OCI-LY3 (cell line): Measurements from ENCODE around the gene SLC22A5.
"Not testable (repeated sequence)": the region's sequence is repeated elsewhere in the genome, so short reads cannot be mapped to it uniquely, and the experiment has no call there.

Experiments used
- H2AFZ ChIP-seq: fragments of 200-600, 300-600 bp; shearing (Covaris generic); 2 replicates; pipeline ENCODE4 v1.6.0; 2014; ENCODE audit warnings: antibody characterized with exemption, low read depth, low read length
- H3K27ac ChIP-seq: fragments of 200-600, 300-600 bp; sonication (generic); 2 replicates; pipeline ENCODE4 v1.5.1; 2014; ENCODE audit warnings: mild to moderate bottlenecking, low read length, moderate library complexity, mixed read lengths
- H3K27me3 ChIP-seq: fragments of 200-600, 300-600 bp; sonication (generic); 2 replicates; pipeline ENCODE4 v1.6.1; 2014; ENCODE audit warnings: low read depth, low read length, mixed read lengths
- H3K36me3 ChIP-seq: fragments of 200-600, 300-600 bp; sonication (generic); replicated peaks from 2 replicates; pipeline ENCODE3; 2014; ENCODE audit warnings: low read depth, low read length, mixed read lengths
- H3K4me1 ChIP-seq: fragments of 300-600, 200-600 bp; sonication (generic); 2 replicates; pipeline ENCODE4 v1.6.1; 2014; ENCODE audit warnings: low read length, mixed read lengths
- H3K4me2 ChIP-seq: fragments of 200-600, 300-600 bp; sonication (generic); 2 replicates; pipeline ENCODE4 v1.6.1; 2014; ENCODE audit warnings: low read length, mixed read lengths
- H3K4me3 ChIP-seq: fragments of 300-600, 200-600 bp; sonication (generic); 2 replicates; pipeline ENCODE4 v1.5.1; 2014; ENCODE audit warnings: antibody characterized with exemption, mild to moderate bottlenecking, low read length, moderate library complexity
- H3K79me2 ChIP-seq: fragments of 300-600, 200-600 bp; shearing (Covaris generic); 2 replicates; pipeline ENCODE4 v1.6.1; 2014; ENCODE audit warnings: mild to moderate bottlenecking, low read length, mixed read lengths
- H3K9ac ChIP-seq: fragments of 300-600, 200-600 bp; shearing (Covaris generic); 2 replicates; pipeline ENCODE4 v1.6.0; 2014; ENCODE audit warnings: mild to moderate bottlenecking, low read length, moderate library complexity
- H3K9me3 ChIP-seq: fragments of 200-600, 300-600 bp; shearing (Covaris generic); 2 replicates; pipeline ENCODE4 v1.6.1; 2014; ENCODE audit warnings: low read length, mixed read lengths; ENCODE audit not compliant: insufficient read depth
- H4K20me1 ChIP-seq: fragments of 200-600, 300-600 bp; sonication (generic); 2 replicates; pipeline ENCODE4 v1.6.1; 2016; ENCODE audit warnings: low read length, mixed read lengths; ENCODE audit not compliant: insufficient read depth
- EZH2phosphoT487 ChIP-seq: fragments of 200-600 bp; shearing (Covaris generic); IDR thresholded peaks from 2 replicates; pipeline ENCODE4 v1.6.1; 2018; ENCODE audit warnings: antibody characterized with exemption, mixed run types, low read depth
- TF ChIP-seq, protein P1 (sequence below): fragments of 200-600, 300-600 bp; sonication (generic); IDR thresholded peaks from 2 replicates; pipeline ENCODE4 v1.5.1; 2014; ENCODE audit warnings: antibody characterized with exemption, low read length, low read depth

Gene SLC22A5

GRCh38 chr5:132437604-132438266, 68.2 kb downstream of the SLC22A5 start:
- TF ChIP-seq EZH2phosphoT487, result no peak
- TF ChIP-seq, protein P1, sequence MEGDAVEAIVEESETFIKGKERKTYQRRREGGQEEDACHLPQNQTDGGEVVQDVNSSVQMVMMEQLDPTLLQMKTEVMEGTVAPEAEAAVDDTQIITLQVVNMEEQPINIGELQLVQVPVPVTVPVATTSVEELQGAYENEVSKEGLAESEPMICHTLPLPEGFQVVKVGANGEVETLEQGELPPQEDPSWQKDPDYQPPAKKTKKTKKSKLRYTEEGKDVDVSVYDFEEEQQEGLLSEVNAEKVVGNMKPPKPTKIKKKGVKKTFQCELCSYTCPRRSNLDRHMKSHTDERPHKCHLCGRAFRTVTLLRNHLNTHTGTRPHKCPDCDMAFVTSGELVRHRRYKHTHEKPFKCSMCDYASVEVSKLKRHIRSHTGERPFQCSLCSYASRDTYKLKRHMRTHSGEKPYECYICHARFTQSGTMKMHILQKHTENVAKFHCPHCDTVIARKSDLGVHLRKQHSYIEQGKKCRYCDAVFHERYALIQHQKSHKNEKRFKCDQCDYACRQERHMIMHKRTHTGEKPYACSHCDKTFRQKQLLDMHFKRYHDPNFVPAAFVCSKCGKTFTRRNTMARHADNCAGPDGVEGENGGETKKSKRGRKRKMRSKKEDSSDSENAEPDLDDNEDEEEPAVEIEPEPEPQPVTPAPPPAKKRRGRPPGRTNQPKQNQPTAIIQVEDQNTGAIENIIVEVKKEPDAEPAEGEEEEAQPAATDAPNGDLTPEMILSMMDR, result no peak
- H3K27me3 ChIP-seq, result no peaks in the 10 kb centered on the region
- H3K4me1 ChIP-seq, result peaks cover 16% of the 10 kb centered on the region
- no peaks in the 10 kb centered on the region for H3K79me2 ChIP-seq
- H3K9me3 ChIP-seq, result no peaks in the 10 kb centered on the region
- H2AFZ ChIP-seq, result no peak overlapping the region
- no peaks in the 10 kb centered on the region for H3K36me3 ChIP-seq
- no peak overlapping the region for H3K9ac ChIP-seq
- no peaks in the 10 kb centered on the region for H4K20me1 ChIP-seq
- H3K4me2 ChIP-seq, result peak overlapping the region; percentile 58
- peak overlapping the region; percentile 37; the same call in 1 of the 2 replicates for H3K4me3 ChIP-seq
- H3K27ac ChIP-seq, result peak overlapping the region; percentile 33

DNA sequence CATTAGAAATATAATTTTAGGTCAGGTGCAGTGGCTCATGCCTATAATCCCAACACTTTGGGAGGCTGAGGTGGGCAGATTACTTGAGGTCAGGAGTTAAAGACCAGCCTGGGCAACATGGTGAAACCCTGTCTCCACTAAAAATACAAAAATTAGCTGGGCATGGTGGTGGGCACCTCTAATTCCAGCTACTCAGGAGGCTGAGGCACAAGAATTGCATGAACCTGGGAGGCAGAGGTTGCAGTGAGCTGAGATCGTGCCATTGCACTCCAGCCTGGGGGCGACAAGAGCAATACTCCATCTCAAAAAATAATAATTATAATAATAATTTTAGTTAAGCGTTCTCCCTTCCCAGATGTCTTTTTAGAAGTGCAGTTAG, 68.7 kb downstream of the SLC22A5 start:
- H4K20me1 ChIP-seq, H3K9me3 ChIP-seq, H3K4me3 ChIP-seq, H3K27ac ChIP-seq, H3K9ac ChIP-seq, H3K79me2 ChIP-seq, H3K36me3 ChIP-seq, H3K27me3 ChIP-seq, H2AFZ ChIP-seq: not testable (repeated sequence)
- Histone ChIP-seq H3K4me2 (0 out of 2 replicates have a peak overlapping the region, but pooled peaks have one; percentile 58), H3K4me1 (peaks cover 16% of the 10 kb centered on the region)

DNA sequence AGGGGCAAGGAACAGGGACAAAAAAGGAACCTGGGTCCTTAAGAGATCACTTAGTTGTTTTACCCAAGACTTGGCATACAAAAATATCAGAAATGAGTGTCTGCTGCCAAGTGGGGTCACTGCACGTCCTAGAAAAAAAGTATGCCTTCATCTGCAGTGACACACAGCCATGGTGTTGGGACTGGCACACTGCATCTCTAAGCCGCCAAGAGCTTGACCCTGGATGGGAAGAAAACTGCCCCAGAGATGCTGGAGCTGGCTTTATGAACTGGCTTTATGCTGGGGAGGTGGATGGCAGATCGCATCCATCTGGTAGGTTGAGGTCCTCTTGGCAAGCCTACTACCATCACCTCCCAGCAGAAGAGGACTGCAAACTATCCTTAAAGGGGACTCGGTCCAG, 69.4 kb downstream of the SLC22A5 start:
- Histone ChIP-seq H2AFZ (no peak overlapping the region), H3K27ac (no peak overlapping the region), H4K20me1 (no peaks in the 10 kb centered on the region), H3K79me2 (no peaks in the 10 kb centered on the region), H3K4me2 (no peak overlapping the region), H3K27me3 (no peaks in the 10 kb centered on the region), H3K4me3 (no peak overlapping the region), H3K4me1 (peaks cover 16% of the 10 kb centered on the region), H3K9ac (no peak overlapping the region), H3K36me3 (no peaks in the 10 kb centered on the region), H3K9me3 (no peaks in the 10 kb centered on the region)
- TF ChIP-seq, protein P1, result no peak
- no peak for TF ChIP-seq EZH2phosphoT487

DNA sequence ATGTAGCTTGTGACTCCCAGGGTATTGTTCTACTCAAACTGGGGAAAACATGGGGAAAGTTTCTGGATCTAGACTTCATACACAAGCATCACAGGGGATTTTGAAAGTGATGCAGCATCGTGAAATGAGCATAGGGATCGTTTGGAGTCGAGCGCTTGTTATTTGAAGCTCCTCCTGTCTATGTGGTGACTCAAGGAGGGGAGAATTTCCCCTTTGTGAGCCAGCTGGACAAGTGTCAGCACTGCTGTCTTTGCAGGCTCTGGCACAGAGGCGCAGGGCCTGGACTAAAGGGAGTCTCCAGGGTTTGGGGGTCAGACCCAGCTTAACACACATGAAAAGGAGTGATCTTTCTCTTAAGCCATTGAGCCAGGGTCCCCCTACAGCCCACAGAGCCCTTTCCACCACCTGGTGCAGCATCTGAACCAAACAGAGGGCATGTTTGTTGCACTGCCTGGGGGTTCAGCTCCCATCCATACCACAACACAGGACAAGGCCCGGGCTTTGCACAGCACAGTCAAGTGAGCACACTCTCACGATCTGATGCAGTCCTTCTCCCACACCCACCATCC, 70.1 kb downstream of the SLC22A5 start:
- no peaks in the 10 kb centered on the region for H4K20me1 ChIP-seq
- TF ChIP-seq, protein P1, result no peak
- TF ChIP-seq EZH2phosphoT487, result no peak
- H3K4me3 ChIP-seq, result no peak overlapping the region
- no peak overlapping the region for H3K4me2 ChIP-seq
- H3K9ac ChIP-seq, result no peak overlapping the region
- no peak overlapping the region for H3K27ac ChIP-seq
- H3K4me1 ChIP-seq, result peaks cover 16% of the 10 kb centered on the region
- H3K27me3 ChIP-seq, result no peaks in the 10 kb centered on the region
- no peaks in the 10 kb centered on the region for H3K79me2 ChIP-seq
- H3K36me3 ChIP-seq, result no peaks in the 10 kb centered on the region
- H2AFZ ChIP-seq, result no peak overlapping the region
- no peaks in the 10 kb centered on the region for H3K9me3 ChIP-seq
